Trophoblast cell (in vitro differentiated cells and primary cell): Measurements from ENCODE around the gene SNX24.

Source experiments
- DNase-seq, 2 donors: peaks; one replicate each; pipeline ENCODE4 v3.0.0-alpha.2; 2016
- H2AFZ ChIP-seq: 2 replicates; pipeline ENCODE4 v1.6.1; 2013; ENCODE audit warnings: low read length, moderate library complexity, mild to moderate bottlenecking; ENCODE audit not compliant: insufficient read depth, poor library complexity
- H2AK5ac ChIP-seq: 2 replicates; pipeline ENCODE4 v1.6.1; 2013; ENCODE audit warnings: mild to moderate bottlenecking, low read length
- H2BK120ac ChIP-seq: 2 replicates; pipeline ENCODE4 v1.6.1; 2013; ENCODE audit warnings: low read length, mild to moderate bottlenecking, moderate library complexity; ENCODE audit not compliant: insufficient read depth, poor library complexity
- H2BK12ac ChIP-seq: 2 replicates; pipeline ENCODE4 v1.6.1; 2013; ENCODE audit warnings: mild to moderate bottlenecking, low read length, moderate library complexity
- H2BK5ac ChIP-seq: 2 replicates; pipeline ENCODE4 v1.6.1; 2013; ENCODE audit warnings: low read length, low read depth, moderate library complexity, mild to moderate bottlenecking; ENCODE audit not compliant: poor library complexity
- H3K14ac ChIP-seq: 2 replicates; pipeline ENCODE4 v1.6.1; 2013; ENCODE audit warnings: mild to moderate bottlenecking, low read length
- H3K18ac ChIP-seq: 2 replicates; pipeline ENCODE4 v1.6.1; 2013; ENCODE audit warnings: mild to moderate bottlenecking, low read length
- H3K23ac ChIP-seq: 2 replicates; pipeline ENCODE4 v1.6.1; 2013; ENCODE audit warnings: low read length
- H3K27ac ChIP-seq: 2 replicates; pipeline ENCODE4 v1.5.1; 2013; ENCODE audit warnings: low read depth, mild to moderate bottlenecking, inconsistent platforms, low read length, moderate library complexity
- H3K27me3 ChIP-seq: 2 replicates; pipeline ENCODE4 v1.6.1; 2013; ENCODE audit warnings: inconsistent platforms, mild to moderate bottlenecking, low read length, moderate library complexity; ENCODE audit not compliant: insufficient read depth
- H3K36me3 ChIP-seq, 2 experiments: 1 replicate in 1 of 2; 2 replicates in 1 of 2; pipeline ENCODE4 v1.6.1; 2013; ENCODE audit warnings: low read length in 2 of 2, mild to moderate bottlenecking in 2 of 2, moderate library complexity in 1 of 2; ENCODE audit not compliant: insufficient read depth in 2 of 2, control insufficient read depth in 1 of 2
- H3K4ac ChIP-seq: 2 replicates; pipeline ENCODE4 v1.6.1; 2013; ENCODE audit warnings: low read depth, mild to moderate bottlenecking, low read length, moderate library complexity
- H3K4me1 ChIP-seq, 2 experiments: 1 replicate in 1 of 2; 2 replicates in 1 of 2; pipeline ENCODE4 v1.6.1; 2013; ENCODE audit warnings: low read length in 2 of 2, mild to moderate bottlenecking in 2 of 2, moderate library complexity in 1 of 2; ENCODE audit not compliant: insufficient read depth in 2 of 2, control insufficient read depth in 1 of 2
- H3K4me2 ChIP-seq: 2 replicates; pipeline ENCODE4 v1.6.1; 2013; ENCODE audit warnings: inconsistent platforms, mild to moderate bottlenecking, low read length, moderate library complexity
- H3K4me3 ChIP-seq: 2 replicates; pipeline ENCODE4 v1.5.1; 2013; ENCODE audit warnings: mild to moderate bottlenecking, low read depth, low read length, inconsistent platforms
- H3K79me1 ChIP-seq: one replicate; pipeline ENCODE4 v1.6.1; 2013; ENCODE audit warnings: low read length
- H3K79me2 ChIP-seq: 2 replicates; pipeline ENCODE4 v1.6.1; 2013; ENCODE audit warnings: low read length, mild to moderate bottlenecking; ENCODE audit not compliant: control insufficient read depth, insufficient read depth, poor library complexity
- H3K9ac ChIP-seq: 2 replicates; pipeline ENCODE4 v1.6.1; 2013; ENCODE audit warnings: mild to moderate bottlenecking, low read length
- H3K9me3 ChIP-seq: 2 replicates; pipeline ENCODE4 v1.6.1; 2013; ENCODE audit warnings: low read depth, mild to moderate bottlenecking, control low read depth, inconsistent platforms, low read length; ENCODE audit not compliant: insufficient read depth
- H4K12ac ChIP-seq: 2 replicates; pipeline ENCODE4 v1.6.1; 2013; ENCODE audit warnings: low read depth, mild to moderate bottlenecking, low read length, moderate library complexity
- H4K8ac ChIP-seq: 2 replicates; pipeline ENCODE4 v1.6.1; 2013; ENCODE audit warnings: low read depth, mild to moderate bottlenecking, low read length, moderate library complexity
- H4K91ac ChIP-seq: one replicate; pipeline ENCODE4 v1.6.1; 2013; ENCODE audit warnings: low read depth, mild to moderate bottlenecking, low read length, moderate library complexity
- WGBS: extraction: QIAGEN DNeasy Blood & Tissue Kit; methylation state at CpG from one replicate; pipeline ENCODE4 v1.1.7; 2013; ENCODE audit warnings: missing lambda C conversion rate; ENCODE audit not compliant: insufficient read length, insufficient coverage; ENCODE audit errors: extremely low coverage; 5-methylcytosine and 5-hydroxymethylcytosine counted together

Gene SNX24

DNA sequence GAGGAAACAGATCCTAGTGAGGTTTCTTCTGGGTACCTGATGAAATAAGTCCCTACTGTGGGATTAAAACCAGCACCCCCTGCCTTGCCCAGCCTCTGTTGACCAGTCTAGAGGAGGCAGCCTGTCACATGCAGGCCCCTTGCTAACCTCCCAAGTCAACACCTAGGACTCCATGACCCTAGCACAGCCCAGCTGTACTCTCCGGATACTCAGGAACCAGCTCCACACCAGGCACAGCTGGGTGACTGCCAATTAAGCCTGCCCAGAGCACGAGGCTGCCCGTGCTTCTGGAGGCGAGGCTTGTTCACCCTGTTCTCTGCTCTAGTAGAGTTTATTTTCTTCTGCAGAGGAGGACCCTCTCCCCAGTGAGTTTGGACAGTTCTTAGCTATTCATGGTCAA lies 92.5 kb downstream of the SNX24 start:
- H4K8ac ChIP-seq, result no peak overlapping the region
- no peaks in the 10 kb centered on the region for H3K79me2 ChIP-seq
- H3K4ac ChIP-seq, result no peak overlapping the region
- no peaks in the 10 kb centered on the region for H3K79me1 ChIP-seq
- H3K9me3 ChIP-seq, result no peaks in the 10 kb centered on the region
- no peak overlapping the region for H2BK5ac ChIP-seq
- no CpG with 5 or more reads among the region's 4 CpGs for WGBS
- no peak overlapping the region for H3K18ac ChIP-seq
- H2AK5ac ChIP-seq, result no peak overlapping the region
- H3K27ac ChIP-seq, result no peak overlapping the region
- H2BK120ac ChIP-seq, result no peak overlapping the region
- no peak overlapping the region for H2BK12ac ChIP-seq
- no peak overlapping the region for H3K23ac ChIP-seq
- DNase-seq, result no peak
- H3K27me3 ChIP-seq, result no peaks in the 10 kb centered on the region
- H3K14ac ChIP-seq, result no peak overlapping the region
- H3K4me2 ChIP-seq, result no peak overlapping the region
- no peaks in the 10 kb centered on the region for H3K36me3 ChIP-seq
- no peak overlapping the region for H3K9ac ChIP-seq
- peaks cover 0 to 5% of the 10 kb centered on the region in 2 experiments for H3K4me1 ChIP-seq
- no peak overlapping the region for H4K91ac ChIP-seq
- no peak overlapping the region for H2AFZ ChIP-seq
- no peak overlapping the region for H3K4me3 ChIP-seq
- H4K12ac ChIP-seq, result no peak overlapping the region

DNA sequence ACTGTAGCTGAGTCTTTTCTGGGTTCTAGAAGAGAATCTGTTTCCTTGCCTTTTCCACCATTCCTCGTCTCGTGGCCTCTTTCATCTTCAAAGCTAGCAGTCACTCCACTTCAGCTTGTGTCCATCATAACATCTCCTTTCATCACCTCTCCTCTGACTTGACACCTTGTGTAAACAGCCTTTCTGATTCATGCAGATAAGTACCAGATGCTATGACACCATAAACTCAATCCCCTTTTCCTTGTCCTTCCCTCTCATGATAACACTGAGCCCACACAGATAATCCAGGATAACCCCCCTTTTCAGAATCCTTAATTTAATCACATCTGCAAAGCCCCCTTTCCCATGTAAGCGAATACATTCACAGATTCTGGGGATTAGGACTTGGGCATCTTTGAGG lies 95.5 kb downstream of the SNX24 start:
- Histone ChIP-seq H3K14ac (no peak overlapping the region), H2AFZ (no peak overlapping the region), H4K91ac (no peak overlapping the region), H4K8ac (no peak overlapping the region), H3K4me1 (no peaks in the 10 kb centered on the region), H3K4me3 (no peak overlapping the region), H3K9me3 (no peaks in the 10 kb centered on the region), H2AK5ac (no peak overlapping the region), H2BK120ac (no peak overlapping the region), H3K9ac (no peak overlapping the region), H3K27me3 (no peaks in the 10 kb centered on the region), H3K36me3 (no peaks in the 10 kb centered on the region), H3K18ac (no peak overlapping the region), H2BK12ac (no peak overlapping the region), H3K4ac (no peak overlapping the region), H3K79me1 (no peaks in the 10 kb centered on the region), H2BK5ac (no peak overlapping the region), H3K79me2 (no peaks in the 10 kb centered on the region), H3K23ac (no peak overlapping the region), H3K4me2 (no peak overlapping the region), H4K12ac (no peak overlapping the region), H3K27ac (no peak overlapping the region)
- DNase-seq, result no peak
- WGBS, result no CpG with 5 or more reads among the region's 3 CpGs

DNA sequence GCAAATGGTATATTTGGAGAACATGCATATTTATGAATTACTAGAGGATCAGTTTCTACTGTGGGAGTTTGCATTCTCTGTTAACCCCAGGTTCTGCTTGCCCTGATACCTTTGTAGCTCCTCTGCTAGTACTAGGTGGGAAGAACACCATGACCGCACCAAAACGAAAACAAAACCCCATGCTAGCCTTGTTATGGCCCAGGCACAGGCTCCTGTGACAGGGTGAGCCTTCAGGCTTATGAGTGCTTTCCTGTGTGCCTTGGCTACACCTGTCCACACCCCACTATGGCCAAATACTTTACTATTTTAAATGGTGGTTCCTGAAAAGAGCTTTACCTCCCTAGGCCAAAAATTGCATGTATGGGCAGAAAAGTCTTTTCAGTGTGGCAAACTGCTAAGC lies 96.3 kb downstream of the SNX24 start:
- no peak overlapping the region for H4K8ac ChIP-seq
- WGBS, result no CpG with 5 or more reads among the region's 2 CpGs
- H3K9ac ChIP-seq, result no peak overlapping the region

DNA sequence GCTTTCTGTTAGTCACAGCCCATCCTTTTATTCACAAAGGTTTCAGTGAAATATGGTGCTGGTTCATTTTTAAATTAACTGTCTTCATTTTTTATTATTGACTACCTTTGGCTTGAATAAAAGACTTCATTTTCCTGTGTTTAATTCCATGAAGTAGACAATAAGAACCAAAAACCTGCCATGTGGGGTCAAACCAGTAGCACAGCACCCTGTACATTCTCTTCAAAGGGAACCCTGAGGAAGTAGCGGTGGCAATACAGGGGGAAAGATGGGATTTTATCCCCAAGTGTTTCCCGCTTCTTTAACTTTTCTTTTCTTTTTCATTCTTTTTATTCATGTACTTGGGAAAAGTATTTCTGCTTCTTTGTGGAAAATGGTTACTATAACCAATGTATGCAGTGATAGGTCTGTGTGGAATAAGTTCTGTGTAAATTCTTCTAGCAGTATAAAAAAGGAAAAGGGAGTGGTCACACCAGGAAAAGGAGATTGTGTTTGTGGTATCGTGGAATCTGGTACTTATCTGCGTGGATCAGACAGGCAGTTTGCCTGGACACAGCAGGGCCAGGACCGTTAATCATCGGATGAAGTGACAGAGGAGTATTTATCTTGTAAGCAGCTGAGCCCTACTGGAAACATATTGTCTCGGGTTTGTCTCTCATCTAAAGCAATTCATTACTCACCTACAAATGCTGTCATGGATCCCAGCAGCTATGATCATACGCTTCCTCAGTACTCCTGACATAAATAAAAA lies 96.9 kb downstream of the SNX24 start:
- WGBS, result no CpG with 5 or more reads among the region's 8 CpGs
- Histone ChIP-seq H3K14ac (no peak overlapping the region), H3K36me3 (peaks cover 0 to 3% of the 10 kb centered on the region in 2 experiments), H4K12ac (no peak overlapping the region), H2AK5ac (no peak overlapping the region), H3K4me1 (no peaks in the 10 kb centered on the region), H3K18ac (no peak overlapping the region), H2AFZ (no peak overlapping the region), H3K27me3 (no peaks in the 10 kb centered on the region), H3K4me3 (no peak overlapping the region), H3K27ac (no peak overlapping the region), H4K91ac (no peak overlapping the region), H3K4me2 (no peak overlapping the region), H2BK120ac (no peak overlapping the region), H4K8ac (no peak overlapping the region), H2BK5ac (no peak overlapping the region), H3K23ac (no peak overlapping the region), H3K79me2 (no peaks in the 10 kb centered on the region), H3K9me3 (no peaks in the 10 kb centered on the region), H3K4ac (no peak overlapping the region), H2BK12ac (no peak overlapping the region), H3K79me1 (no peaks in the 10 kb centered on the region), H3K9ac (no peak overlapping the region)
- DNase-seq, result no peak

More for the DNA sequence above, 96.3 kb downstream of the SNX24 start:
- no peak overlapping the region for H3K4me2 ChIP-seq
- H2BK120ac ChIP-seq, result no peak overlapping the region
- H3K4ac ChIP-seq, result no peak overlapping the region
- H3K9me3 ChIP-seq, result no peaks in the 10 kb centered on the region
- no peak overlapping the region for H3K23ac ChIP-seq
- H4K12ac ChIP-seq, result no peak overlapping the region
- no peak overlapping the region for H4K91ac ChIP-seq
- H3K14ac ChIP-seq, result no peak overlapping the region
- no peak for DNase-seq
- H2BK5ac ChIP-seq, result no peak overlapping the region
- H3K79me2 ChIP-seq, result no peaks in the 10 kb centered on the region
- no peak overlapping the region for H2AK5ac ChIP-seq
- H2AFZ ChIP-seq, result no peak overlapping the region
- no peak overlapping the region for H3K4me3 ChIP-seq
- no peak overlapping the region for H2BK12ac ChIP-seq
- H3K27ac ChIP-seq, result no peak overlapping the region
- H3K18ac ChIP-seq, result no peak overlapping the region
- no peaks in the 10 kb centered on the region for H3K79me1 ChIP-seq
- peaks cover 0 to 2% of the 10 kb centered on the region in 2 experiments for H3K36me3 ChIP-seq
- H3K27me3 ChIP-seq, result no peaks in the 10 kb centered on the region
- H3K4me1 ChIP-seq, result no peaks in the 10 kb centered on the region
